Measurements from ENCODE around the gene CRYGN.

CRYGN gene

DNA sequence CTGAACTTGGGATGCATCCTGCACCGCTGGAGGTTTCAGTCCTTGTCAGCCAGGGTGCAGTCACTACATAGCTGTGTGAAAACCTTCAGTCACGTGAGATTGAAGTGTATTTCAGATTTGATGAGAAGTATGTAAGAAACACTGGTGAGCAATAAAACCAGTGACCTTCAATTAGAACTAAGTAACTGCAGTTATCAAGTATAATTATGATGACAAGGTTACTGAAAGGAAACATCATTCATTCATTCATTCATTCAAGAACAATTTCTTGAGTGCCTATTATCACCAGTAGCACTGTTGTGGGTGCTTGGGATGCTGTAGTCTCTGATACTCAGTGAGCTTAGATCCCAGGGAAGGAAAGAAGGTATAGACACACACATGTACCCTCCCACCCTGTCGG is 46.1 kb upstream of the CRYGN start:
- no peak overlapping the region for H3K4me2 ChIP-seq (ENCODE audit: insufficient read depth, low read length, poor library complexity, severe bottlenecking)

DNA sequence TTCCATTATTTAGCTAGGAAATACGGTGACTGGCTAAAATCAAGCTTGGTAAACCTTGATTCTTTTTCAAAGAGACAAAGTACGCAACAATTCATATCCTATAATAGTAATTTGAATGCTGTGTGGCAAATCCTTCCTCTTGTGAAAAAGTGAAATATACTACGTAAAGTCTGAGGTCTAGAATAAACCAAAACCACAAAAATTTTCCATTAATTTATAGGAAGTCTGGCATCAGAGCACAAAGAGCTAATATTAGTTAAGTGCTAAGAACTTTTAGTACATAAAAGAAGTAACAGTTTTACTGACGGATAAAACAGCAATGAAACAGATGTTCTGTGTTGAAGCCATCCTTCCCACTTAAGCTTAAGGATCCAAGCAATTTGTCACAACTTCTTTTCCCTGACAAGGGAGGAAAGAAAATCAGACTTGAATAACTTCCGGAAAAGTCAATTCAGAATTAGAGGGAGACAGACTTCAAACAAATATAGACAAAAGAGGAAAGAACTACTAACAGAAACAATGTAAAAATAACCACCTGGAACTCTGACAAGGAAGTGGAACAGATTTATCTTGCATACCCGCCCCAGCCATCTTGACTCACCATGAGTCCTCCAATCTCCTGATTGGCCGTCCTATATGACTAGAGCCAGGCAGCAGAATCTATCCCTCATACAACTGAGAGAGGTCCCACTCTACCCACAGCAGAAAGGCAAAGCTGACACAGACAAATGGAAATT is 45.2 kb upstream of the CRYGN start:
- H4K8ac ChIP-seq (ENCODE audit: low read depth, low read length) = no peak overlapping the region
- H3K4me3 ChIP-seq (ENCODE audit: low read length in 2 of 2) = no peak overlapping the region
- no peak overlapping the region for H2AK5ac ChIP-seq (ENCODE audit: low read depth, low read length)
- H2BK5ac ChIP-seq (ENCODE audit: low read length) = no peak overlapping the region
- no CpG with 5 or more reads among the region's 7 CpGs for WGBS, 2 donors (ENCODE audit: extremely low coverage in 2 of 2, insufficient read length in 2 of 2, insufficient replicate concordance in 1 of 2)
- H3K36me3 ChIP-seq (replicated peaks in 1 of 2; ENCODE audit: control insufficient read depth in 2 of 2, insufficient read depth in 2 of 2, low read length in 2 of 2) = peaks cover 22 to 98% of the 10 kb centered on the region in 2 donors
- no peak overlapping the region for H3K9ac ChIP-seq (ENCODE audit: low read depth, low read length, poor library complexity)
- H4K91ac ChIP-seq (ENCODE audit: low read depth, low read length, poor library complexity) = no peak overlapping the region
- no peak overlapping the region for H3K4me2 ChIP-seq (ENCODE audit: insufficient read depth, low read length, poor library complexity, severe bottlenecking)
- H2BK15ac ChIP-seq (ENCODE audit: low read length) = no peak overlapping the region
- no peak overlapping the region for H3K4ac ChIP-seq (ENCODE audit: low read length)
- H2AFZ ChIP-seq (ENCODE audit: low read length) = no peak overlapping the region
- H2BK120ac ChIP-seq (ENCODE audit: low read depth, low read length) = no peak overlapping the region
- no peaks in the 10 kb centered on the region for H3K79me1 ChIP-seq (ENCODE audit: low read depth, low read length)
- no peak for DNase-seq (ENCODE audit: low spot score)
- no peak overlapping the region for H3K27ac ChIP-seq (replicated peaks; ENCODE audit: low read length)
- H3K14ac ChIP-seq (ENCODE audit: low read length) = no peak overlapping the region
- H3K18ac ChIP-seq (ENCODE audit: low read length) = no peak overlapping the region
- H3K27me3 ChIP-seq (ENCODE audit: control insufficient read depth in 3 of 3, insufficient read depth in 3 of 3, low read depth in 1 of 3, low read length in 3 of 3) = no peaks in the 10 kb centered on the region
- peaks cover 0 to 3% of the 10 kb centered on the region in 2 donors for H3K4me1 ChIP-seq (ENCODE audit: control insufficient read depth in 2 of 2, insufficient read depth in 1 of 2, low read depth in 1 of 2, low read length in 2 of 2)
- no peak overlapping the region for H3K23ac ChIP-seq (ENCODE audit: low read depth, low read length, poor library complexity)
- no peaks in the 10 kb centered on the region for H3K9me3 ChIP-seq (replicated peaks in 1 of 2; ENCODE audit: control insufficient read depth in 2 of 2, insufficient read depth in 1 of 2, low read depth in 1 of 2, low read length in 2 of 2)
- H2BK12ac ChIP-seq (ENCODE audit: low read length) = no peak overlapping the region

More for the DNA sequence above, 46.1 kb upstream of the CRYGN start:
- Histone ChIP-seq H3K9ac (ENCODE audit: low read depth, low read length, poor library complexity) (no peak overlapping the region), H3K4ac (ENCODE audit: low read length) (no peak overlapping the region), H3K4me3 (ENCODE audit: low read length in 2 of 2) (no peak overlapping the region), H3K36me3 (replicated peaks in 1 of 2; ENCODE audit: control insufficient read depth in 2 of 2, insufficient read depth in 2 of 2, low read length in 2 of 2) (peaks cover 22 to 100% of the 10 kb centered on the region in 2 donors), H3K9me3 (replicated peaks in 1 of 2; ENCODE audit: control insufficient read depth in 2 of 2, insufficient read depth in 1 of 2, low read depth in 1 of 2, low read length in 2 of 2) (no peaks in the 10 kb centered on the region), H2BK5ac (ENCODE audit: low read length) (no peak overlapping the region), H4K8ac (ENCODE audit: low read depth, low read length) (no peak overlapping the region), H2AK5ac (ENCODE audit: low read depth, low read length) (no peak overlapping the region), H3K14ac (ENCODE audit: low read length) (no peak overlapping the region), H3K27ac (replicated peaks; ENCODE audit: low read length) (no peak overlapping the region), H3K27me3 (ENCODE audit: control insufficient read depth in 3 of 3, insufficient read depth in 3 of 3, low read depth in 1 of 3, low read length in 3 of 3) (no peaks in the 10 kb centered on the region), H3K79me1 (ENCODE audit: low read depth, low read length) (no peaks in the 10 kb centered on the region), H2BK120ac (ENCODE audit: low read depth, low read length) (no peak overlapping the region), H3K4me1 (ENCODE audit: control insufficient read depth in 2 of 2, insufficient read depth in 1 of 2, low read depth in 1 of 2, low read length in 2 of 2) (peaks cover 3 to 6% of the 10 kb centered on the region in 2 donors), H3K18ac (ENCODE audit: low read length) (no peak overlapping the region), H4K91ac (ENCODE audit: low read depth, low read length, poor library complexity) (no peak overlapping the region), H2AFZ (ENCODE audit: low read length) (no peak overlapping the region), H3K23ac (ENCODE audit: low read depth, low read length, poor library complexity) (no peak overlapping the region), H2BK12ac (ENCODE audit: low read length) (no peak overlapping the region), H2BK15ac (ENCODE audit: low read length) (no peak overlapping the region)
- no peak for DNase-seq (ENCODE audit: low spot score)
- WGBS, 2 donors (ENCODE audit: extremely low coverage in 2 of 2, insufficient read length in 2 of 2, insufficient replicate concordance in 1 of 2) = no CpG with 5 or more reads among the region's 3 CpGs

- Histone ChIP-seq H3K4me2 (ENCODE audit: insufficient read depth, low read length, poor library complexity, severe bottlenecking) (no peak overlapping the region), H4K91ac (ENCODE audit: low read depth, low read length, poor library complexity) (no peak overlapping the region), H3K9me3 (replicated peaks in 1 of 2; ENCODE audit: control insufficient read depth in 2 of 2, insufficient read depth in 1 of 2, low read depth in 1 of 2, low read length in 2 of 2) (no peaks in the 10 kb centered on the region), H2BK120ac (ENCODE audit: low read depth, low read length) (no peak overlapping the region), H2BK12ac (ENCODE audit: low read length) (no peak overlapping the region), H3K36me3 (replicated peaks in 1 of 2; ENCODE audit: control insufficient read depth in 2 of 2, insufficient read depth in 2 of 2, low read length in 2 of 2) (peaks cover 17 to 96% of the 10 kb centered on the region in 2 donors), H4K8ac (ENCODE audit: low read depth, low read length) (no peak overlapping the region), H3K14ac (ENCODE audit: low read length) (no peak overlapping the region), H2BK15ac (ENCODE audit: low read length) (no peak overlapping the region), H3K4ac (ENCODE audit: low read length) (no peak overlapping the region), H3K23ac (ENCODE audit: low read depth, low read length, poor library complexity) (no peak overlapping the region), H3K79me1 (ENCODE audit: low read depth, low read length) (no peaks in the 10 kb centered on the region), H3K9ac (ENCODE audit: low read depth, low read length, poor library complexity) (no peak overlapping the region), H2AK5ac (ENCODE audit: low read depth, low read length) (no peak overlapping the region), H2BK5ac (ENCODE audit: low read length) (no peak overlapping the region), H3K27ac (replicated peaks; ENCODE audit: low read length) (no peak overlapping the region), H3K4me3 (ENCODE audit: low read length in 2 of 2) (no peak overlapping the region), H2AFZ (ENCODE audit: low read length) (no peak overlapping the region), H3K18ac (ENCODE audit: low read length) (no peak overlapping the region), H3K27me3 (ENCODE audit: control insufficient read depth in 3 of 3, insufficient read depth in 3 of 3, low read depth in 1 of 3, low read length in 3 of 3) (no peaks in the 10 kb centered on the region), H3K4me1 (ENCODE audit: control insufficient read depth in 2 of 2, insufficient read depth in 1 of 2, low read depth in 1 of 2, low read length in 2 of 2) (no peaks in the 10 kb centered on the region)
- WGBS, 2 donors (ENCODE audit: extremely low coverage in 2 of 2, insufficient read length in 2 of 2, insufficient replicate concordance in 1 of 2) = no CpG with 5 or more reads among the region's 1 CpG
- DNase-seq (ENCODE audit: low spot score) = no peak
Observed at GRCh38 chr7:151483711-151483983, 43.7 kb upstream of the CRYGN start.

DNA sequence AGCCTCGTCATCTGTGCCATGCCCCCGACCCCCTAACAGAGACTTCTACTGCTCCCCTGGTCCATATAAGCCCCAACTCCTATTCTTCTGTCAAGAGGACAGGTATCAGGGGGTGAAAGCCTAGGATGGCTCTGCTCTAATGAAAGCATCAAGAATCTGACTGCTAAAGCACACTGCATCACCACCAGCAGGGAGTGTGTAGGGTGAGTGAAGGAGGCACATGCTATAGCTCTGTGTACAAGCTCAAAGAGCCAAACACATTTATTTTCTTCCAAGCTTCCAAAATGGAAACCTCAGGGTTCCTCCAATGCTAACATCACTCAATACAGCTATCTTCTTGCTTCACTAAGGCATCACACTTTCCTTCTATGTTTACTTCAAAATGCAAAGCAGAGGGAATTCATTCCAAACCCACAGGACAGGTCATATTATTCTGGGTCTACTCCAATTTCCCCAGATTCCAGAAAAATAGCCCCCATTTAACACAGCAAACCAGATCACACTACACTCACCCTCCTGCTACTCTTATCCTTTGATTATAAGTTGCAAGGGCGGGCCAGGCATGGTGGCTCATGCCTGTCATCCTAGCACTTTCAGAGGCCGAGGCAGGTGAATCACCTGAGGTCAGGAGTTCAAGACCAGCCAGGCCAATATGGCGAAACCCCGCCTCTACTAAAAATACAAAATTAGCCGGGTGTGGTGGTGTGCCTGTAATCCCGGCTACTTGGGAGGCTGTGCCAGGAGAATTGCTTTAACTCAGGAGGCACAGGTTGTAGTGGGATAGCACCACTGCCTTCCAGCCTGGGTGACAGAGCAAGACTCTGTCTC is 43.2 kb upstream of the CRYGN start:
- H4K8ac ChIP-seq (ENCODE audit: low read depth, low read length) = no peak overlapping the region
- no peak overlapping the region for H2AFZ ChIP-seq (ENCODE audit: low read length)
- no peak overlapping the region for H3K23ac ChIP-seq (ENCODE audit: low read depth, low read length, poor library complexity)
- no peaks in the 10 kb centered on the region for H3K4me1 ChIP-seq (ENCODE audit: control insufficient read depth in 2 of 2, insufficient read depth in 1 of 2, low read depth in 1 of 2, low read length in 2 of 2)
- no peak overlapping the region for H3K27ac ChIP-seq (replicated peaks; ENCODE audit: low read length)
- no peak overlapping the region for H2BK120ac ChIP-seq (ENCODE audit: low read depth, low read length)
- H3K18ac ChIP-seq (ENCODE audit: low read length) = no peak overlapping the region
- no peaks in the 10 kb centered on the region for H3K27me3 ChIP-seq (ENCODE audit: control insufficient read depth in 3 of 3, insufficient read depth in 3 of 3, low read depth in 1 of 3, low read length in 3 of 3)
- H3K14ac ChIP-seq (ENCODE audit: low read length) = no peak overlapping the region
- H3K4me2 ChIP-seq (ENCODE audit: insufficient read depth, low read length, poor library complexity, severe bottlenecking) = no peak overlapping the region
- DNase-seq (ENCODE audit: low spot score) = no peak
- no peak overlapping the region for H3K4ac ChIP-seq (ENCODE audit: low read length)
- no peak overlapping the region for H2BK12ac ChIP-seq (ENCODE audit: low read length)
- peaks cover 17 to 95% of the 10 kb centered on the region in 2 donors for H3K36me3 ChIP-seq (replicated peaks in 1 of 2; ENCODE audit: control insufficient read depth in 2 of 2, insufficient read depth in 2 of 2, low read length in 2 of 2)
- H2BK5ac ChIP-seq (ENCODE audit: low read length) = no peak overlapping the region
- H2AK5ac ChIP-seq (ENCODE audit: low read depth, low read length) = no peak overlapping the region
- no peak overlapping the region for H3K9ac ChIP-seq (ENCODE audit: low read depth, low read length, poor library complexity)
- no peak overlapping the region for H3K4me3 ChIP-seq (ENCODE audit: low read length in 2 of 2)
- no CpG with 5 or more reads among the region's 8 CpGs for WGBS, 2 donors (ENCODE audit: extremely low coverage in 2 of 2, insufficient read length in 2 of 2, insufficient replicate concordance in 1 of 2)
- H3K9me3 ChIP-seq (replicated peaks in 1 of 2; ENCODE audit: control insufficient read depth in 2 of 2, insufficient read depth in 1 of 2, low read depth in 1 of 2, low read length in 2 of 2) = no peaks in the 10 kb centered on the region
- no peaks in the 10 kb centered on the region for H3K79me1 ChIP-seq (ENCODE audit: low read depth, low read length)
- H2BK15ac ChIP-seq (ENCODE audit: low read length) = no peak overlapping the region
- no peak overlapping the region for H4K91ac ChIP-seq (ENCODE audit: low read depth, low read length, poor library complexity)
